Amniotic stem cell (primary cell): ENCODE measurements around the gene DNAJC10.

Source experiments
- DNase-seq: peaks from one replicate; lab custom pipeline; 2025; lab: John Stamatoyannopoulos, UW

The DNAJC10 gene

DNA sequence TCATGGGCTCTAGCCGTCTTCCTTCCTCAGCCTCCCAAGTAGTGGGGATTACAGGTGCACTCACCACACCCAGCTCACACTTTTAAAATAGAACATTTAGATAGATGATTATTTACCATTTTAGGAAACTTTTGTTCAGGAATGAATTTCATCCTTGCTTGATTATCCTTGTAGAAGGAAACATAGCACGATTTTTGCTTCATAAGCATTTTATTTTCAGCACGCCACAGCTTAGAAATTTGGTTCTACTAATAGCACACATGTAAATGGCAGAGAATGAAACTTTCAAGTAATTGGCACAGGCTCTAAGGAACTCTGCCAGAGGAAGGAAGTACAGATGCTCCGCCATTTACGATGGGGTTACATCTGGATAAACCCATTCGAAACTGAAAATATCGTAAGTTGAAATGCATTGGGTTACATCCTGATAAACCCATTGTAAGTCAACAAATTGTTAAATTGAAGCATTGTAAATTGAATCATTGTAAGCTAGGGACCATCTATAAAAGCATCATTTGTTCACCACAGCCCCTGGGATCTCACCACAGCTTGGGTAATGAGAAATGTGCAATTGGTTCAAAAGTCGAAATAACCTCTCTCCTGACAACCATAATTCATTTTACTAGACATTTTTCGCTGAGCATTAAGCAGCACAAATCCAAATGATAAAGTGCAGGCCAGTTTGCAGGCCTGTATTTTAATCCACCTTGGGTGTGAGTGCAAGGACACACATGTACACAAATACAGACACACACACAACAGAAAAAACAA lies 117.2 kb downstream of the DNAJC10 start:
- DNase-seq = no peak

DNA sequence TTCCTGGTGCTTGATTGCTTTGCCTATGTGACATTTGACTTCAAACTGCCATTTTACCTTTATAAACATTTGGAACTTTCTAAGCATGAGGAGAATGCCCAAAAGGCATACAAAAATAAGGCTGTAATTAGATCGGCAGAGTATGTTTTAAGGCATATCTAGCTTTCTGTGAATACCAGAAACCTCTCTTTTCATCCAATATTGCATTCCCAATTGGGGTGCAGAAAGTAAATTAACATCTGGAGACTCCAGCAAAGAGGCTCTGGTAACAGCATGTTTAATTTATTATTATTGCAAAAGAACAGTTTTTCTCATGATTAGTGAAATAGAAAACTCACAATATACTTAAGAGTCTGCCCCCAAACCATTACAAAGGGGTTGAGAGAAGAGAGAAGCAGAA lies 118.2 kb downstream of the DNAJC10 start:
- no peak for DNase-seq

DNA sequence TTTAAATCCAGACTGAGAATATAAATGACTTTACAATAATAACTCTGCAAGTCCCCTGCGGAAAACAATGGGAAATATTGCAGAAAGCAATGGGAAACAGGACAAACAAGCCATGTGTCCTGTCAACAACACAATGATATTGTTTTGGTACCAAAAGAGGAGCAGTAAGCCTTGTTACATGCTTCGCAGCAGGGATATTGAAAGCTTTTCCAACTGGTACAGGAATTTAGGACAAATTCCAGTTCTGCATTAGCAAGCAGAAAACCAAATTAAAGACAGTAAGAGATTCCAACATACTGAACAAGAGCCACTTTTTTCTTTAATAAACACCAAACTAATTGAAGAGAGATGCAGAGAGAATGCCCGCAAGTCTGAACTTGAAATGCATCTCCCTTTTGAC lies 120.4 kb downstream of the DNAJC10 start:
- DNase-seq = no peak
